NCI-H1092 treated with DMSO at 0.1 percent for 48 hours (cell line): Measurements from ENCODE around the gene CDCP1.

ENCODE experiments used
- DNase-seq: peaks from one replicate; lab custom pipeline; 2025; lab: John Stamatoyannopoulos, UW

CDCP1 gene

DNA sequence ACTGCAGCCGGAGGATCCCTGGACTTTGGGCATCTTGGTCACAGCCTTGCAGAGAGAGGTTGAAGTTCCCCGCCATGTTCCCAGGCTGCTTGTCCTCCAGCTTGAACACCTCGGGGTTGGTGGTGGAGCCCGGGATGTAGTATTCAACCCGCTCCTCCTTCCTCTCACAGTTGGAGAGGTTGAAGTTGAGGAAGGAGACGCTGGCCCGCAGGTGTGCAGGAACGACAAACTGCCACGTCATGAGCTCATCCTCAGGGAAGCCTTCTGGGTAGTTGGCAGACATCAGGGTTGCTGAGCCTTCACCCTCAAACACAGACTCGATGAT lies 35.7 kb downstream of the CDCP1 start:
- no peak for DNase-seq

DNA sequence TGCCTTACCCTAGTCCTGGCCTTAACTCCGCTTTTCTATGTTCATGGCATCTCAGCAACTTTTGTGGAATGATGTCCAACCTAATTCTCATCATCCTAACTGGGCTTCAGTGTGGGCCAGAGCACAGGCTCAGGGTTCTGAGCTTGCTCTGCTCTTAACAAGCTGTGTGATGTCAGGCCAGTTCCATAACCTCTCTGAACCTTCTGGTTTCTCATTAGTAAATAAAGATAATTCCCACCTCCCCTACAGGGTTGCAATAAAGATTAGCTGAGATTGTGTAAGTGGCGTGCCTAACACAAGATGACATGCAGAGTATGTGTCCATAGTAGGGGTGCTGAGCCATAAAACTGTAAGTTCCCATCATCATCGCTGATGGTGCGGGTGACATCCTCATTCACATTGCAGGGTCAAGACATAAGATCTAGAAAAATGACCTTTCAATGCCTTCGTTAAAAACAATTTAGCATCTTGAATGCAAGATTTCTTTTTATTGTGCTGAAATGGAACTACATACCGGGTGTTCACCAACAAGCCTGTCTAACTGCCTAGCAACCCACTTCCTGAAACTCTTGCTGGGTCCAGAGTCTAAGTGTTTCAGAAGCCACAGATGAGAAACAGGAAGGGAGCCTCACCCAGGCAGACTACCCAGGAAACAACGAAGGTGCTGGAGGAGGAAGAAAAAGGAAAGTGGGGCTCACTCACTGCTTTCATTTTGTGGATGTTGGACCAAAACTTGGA lies 36.2 kb downstream of the CDCP1 start:
- no peak for DNase-seq

DNA sequence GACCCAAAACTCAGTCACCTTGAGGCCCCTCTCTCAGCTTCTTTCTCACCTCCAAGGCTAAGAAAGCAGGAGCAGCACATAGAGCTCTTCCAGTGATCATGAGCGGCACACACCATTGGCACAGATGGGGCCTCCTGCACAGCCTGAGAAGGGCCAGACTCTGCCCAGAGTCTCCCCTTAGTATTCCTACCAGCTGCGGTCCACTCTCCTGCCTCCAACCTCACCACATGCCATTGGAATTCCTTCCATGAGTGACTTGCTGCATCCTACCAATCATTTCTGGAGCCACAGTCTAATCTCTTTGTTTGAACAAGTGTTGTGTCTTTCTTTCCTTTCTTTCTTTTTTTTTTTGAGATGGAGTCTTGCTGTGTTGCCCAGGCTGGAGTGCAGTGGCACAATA lies 39.3 kb downstream of the CDCP1 start:
- DNase-seq: no peak

DNA sequence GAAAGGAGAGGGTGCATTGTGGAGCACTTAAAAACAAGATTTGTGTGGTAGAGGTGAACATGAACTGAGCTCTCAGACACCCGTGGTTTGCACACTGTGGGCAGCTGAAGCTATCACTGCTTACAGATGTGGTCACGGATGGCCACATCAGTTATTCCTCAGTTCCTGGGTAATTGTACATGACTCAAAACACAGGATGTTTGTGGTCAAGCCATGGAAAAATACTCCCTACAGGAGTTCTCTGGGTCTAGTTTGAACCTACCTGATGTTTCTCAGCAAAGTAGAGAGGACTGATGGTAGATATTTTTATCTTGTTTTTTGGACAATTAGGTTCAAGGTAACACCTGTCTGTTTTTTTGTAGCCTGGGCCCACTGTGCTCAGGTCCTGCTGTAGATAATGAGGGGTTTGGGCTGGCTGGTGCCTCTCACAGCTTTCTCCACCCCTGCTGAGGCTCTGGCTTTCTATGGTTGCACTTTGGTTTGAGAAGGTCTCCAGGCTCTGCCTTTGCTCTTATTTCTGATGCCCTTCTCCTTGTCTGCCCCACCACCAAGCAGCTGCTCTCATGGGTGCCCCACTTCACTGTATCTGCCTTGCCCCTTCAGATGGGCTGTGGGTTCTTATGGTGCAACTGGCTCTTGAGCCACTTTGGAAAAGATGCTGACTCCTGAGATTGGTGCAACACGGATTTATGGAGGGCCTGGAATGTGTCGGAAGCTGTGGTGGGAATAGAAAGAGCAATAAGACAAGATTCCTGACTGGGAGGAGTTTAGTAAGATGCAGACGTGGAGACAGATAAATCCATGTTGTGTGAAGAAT lies 40.1 kb downstream of the CDCP1 start:
- no peak for DNase-seq

DNA sequence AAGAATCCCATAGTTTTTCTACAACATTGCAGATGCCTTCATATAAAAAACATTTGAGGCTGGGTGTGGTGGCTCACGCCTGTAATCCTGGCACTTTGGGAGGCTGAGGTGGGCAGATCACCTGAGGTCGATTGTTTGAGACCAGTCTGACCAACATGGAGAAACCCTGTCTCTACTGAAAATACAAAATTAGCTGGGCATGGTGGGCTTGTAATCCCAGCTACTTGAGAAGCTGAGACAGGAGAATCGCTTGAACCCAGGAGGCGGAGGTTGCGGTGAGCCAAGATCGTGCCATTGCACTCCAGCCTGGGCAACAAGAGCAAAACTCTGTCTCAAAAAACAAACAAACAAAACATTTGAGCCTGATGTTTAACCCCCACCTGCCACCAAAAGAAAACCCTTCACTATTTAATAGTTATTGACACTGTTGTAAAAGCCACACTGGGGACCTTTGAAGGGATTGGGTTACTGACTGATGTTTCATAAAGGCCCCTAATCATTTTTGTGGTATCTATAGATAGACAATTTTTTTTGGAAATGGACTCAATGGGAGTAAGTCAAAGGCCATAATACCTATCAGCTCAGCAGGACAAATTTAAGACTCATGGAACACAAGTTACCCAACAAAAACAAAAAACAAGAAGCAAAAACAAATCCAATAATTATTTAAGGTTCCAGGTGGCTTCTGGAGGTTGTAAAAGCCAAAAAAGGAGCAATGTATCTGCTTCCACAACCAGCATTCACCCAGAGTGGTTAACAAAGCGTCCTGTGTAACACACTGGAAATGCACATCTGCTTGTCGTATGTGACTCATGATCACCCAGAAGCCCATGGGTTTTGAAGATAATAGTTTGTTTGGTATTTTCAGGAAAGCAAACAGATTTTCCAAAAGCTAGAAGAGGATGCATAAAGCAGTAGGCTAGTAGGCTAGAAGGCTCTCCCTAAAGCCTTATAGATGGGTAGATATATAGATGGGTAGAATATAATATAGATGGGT lies 41.2 kb downstream of the CDCP1 start:
- no peak for DNase-seq

DNA sequence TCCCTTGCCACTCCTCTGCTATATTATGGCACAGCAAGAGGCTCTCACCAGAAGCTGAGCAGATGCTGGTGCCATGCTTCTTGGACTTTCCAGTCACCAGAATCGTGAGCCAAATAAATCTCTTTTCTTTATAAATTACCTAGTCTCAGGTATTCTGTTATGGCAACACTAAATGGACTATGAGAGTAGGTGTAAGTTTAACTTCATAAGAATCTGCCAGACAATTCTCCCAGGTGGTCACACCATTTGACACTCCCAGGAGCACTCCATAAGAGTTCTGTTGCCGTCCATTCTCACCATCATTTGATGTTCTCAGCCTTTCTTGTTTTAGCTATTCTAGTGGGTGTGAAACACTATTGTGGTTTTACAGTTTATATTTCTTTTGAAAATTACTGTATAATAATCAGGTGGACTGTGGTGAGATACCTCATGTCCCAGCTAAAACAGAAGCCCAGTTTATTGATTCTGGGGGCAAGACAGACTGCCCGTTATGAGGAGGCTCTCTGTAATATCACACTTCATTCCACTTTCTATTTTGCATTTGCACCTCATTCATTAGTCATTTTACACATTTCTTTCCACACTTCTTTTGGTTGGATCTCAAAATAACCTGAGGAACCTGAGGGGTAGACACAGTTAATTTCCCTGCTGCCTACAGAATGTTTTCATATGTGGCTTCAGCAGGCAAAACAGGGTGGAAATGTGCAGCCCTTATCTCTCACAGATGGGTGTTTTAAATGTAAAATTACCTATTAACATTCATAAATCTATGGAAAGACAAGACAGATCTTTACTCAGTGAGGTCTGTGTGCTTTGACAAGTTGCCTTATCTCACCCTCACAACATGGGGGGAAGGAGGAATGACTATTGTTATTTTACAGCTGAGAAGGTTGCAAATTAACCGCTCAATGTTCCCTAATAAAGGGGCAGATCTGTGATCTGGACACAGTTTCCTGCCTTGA lies 42.1 kb downstream of the CDCP1 start:
- DNase-seq: no peak

DNA sequence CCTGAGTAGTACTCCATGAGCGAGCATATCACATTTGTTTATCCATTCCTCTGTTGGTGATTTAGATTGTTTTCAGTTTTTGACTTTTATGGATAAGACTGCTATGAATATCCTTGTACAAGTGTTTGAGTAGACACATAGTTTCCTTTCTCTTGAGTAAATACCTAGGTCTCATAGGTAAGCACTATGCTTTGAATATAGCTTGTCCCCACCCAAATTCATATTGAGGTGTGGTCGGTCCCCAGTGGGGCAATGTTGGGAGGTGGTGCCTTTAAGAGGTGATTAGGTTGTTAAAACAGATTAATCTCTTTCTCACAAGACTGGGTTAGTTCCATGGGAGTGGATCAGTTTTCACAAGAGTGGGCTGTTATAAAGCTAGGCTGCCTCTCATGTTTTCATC lies 42.8 kb downstream of the CDCP1 start:
- no peak for DNase-seq

DNA sequence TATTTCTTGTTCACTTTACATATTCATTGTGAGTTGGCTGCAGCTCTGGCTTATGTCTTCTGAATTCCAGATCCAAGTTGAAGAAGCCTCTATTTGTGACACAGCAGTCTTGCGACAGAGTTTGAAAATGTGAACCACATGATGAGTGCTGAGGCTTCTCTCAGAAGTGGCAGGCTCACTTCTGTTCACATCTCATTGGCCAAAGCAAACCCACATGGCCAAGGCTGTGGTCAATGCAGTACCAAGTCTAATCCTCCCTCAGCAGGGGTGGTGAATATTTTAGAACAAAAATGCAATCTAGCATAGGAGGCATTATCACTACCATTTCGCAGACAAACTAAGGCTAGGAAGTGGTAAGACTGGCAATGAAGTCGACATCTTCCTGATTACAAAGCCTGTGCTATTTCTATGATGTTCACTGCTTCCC lies 45.2 kb downstream of the CDCP1 start:
- no peak for DNase-seq

DNA sequence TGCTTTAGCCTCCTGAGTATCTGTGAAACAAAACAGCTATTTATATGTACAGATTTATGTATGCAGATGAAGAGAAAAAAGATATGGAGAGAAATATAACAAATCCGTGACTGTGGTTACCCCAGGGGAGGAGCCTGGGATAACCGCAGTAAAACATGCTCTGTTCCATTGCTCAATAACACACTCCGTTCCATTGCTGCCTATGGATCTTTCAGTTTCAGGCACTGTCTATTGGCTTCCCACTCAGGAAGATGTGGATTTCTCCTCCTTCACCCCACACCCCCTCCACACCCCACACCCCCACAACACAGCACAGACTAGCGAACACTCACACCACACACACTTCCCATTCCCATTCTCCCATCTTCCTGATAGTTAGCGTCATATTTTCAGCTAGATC lies 47.9 kb downstream of the CDCP1 start:
- DNase-seq: no peak

DNA sequence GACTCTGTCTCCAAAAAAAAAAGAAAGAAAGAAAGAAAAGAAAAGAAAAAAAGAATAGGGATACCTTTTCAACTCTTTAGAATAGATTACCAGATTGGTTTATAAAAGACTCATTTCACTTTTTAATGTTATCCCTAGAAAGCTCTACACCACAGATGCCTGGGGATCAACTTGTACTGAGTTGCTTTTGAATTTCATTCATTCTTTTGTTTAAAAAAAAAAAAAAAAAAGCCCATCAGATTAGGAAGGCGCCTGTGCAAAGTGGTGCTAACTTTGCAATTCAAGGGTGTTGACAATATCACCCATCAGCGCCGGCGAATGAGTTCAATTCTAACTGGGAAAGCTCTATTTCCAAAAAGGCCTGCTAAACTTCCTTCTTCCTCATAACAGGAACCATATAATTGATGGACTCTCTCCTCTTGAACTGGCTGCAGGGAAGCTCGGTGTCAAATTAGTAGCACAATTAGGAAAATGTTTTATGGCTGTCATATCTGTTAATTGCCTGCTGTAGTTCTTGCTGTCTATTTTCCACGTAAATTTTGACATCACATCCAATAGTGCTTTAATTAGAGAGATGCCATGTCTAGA lies 48.8 kb downstream of the CDCP1 start:
- DNase-seq: no peak

DNA sequence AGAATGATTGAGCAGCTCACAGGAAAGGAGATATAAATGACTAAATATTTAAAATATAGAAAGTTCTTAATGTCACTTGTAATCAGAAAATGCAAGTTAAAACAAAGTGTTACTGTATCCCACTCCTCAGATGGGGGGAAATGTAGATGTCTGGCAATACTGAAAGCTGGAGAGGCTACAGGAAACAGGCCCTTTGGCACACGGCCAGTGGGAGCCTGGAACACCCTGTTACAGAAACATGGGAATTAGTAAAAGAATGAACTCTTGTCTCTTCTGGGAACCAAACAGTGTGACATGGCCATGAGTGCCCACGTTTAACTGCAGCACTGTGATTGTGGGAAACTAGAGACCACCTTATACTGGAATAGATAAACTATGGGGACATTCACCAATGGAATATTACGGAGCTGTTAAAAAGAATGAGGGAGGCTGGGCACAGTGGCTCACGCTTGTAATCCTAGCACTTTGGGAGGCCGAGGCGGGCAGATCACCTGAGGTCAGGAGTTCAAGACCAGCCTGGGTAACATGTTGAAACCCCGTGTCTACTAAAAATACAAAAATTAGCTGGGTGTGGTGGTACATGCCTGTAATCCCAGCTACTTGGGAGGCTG lies 50.2 kb downstream of the CDCP1 start:
- no peak for DNase-seq

DNA sequence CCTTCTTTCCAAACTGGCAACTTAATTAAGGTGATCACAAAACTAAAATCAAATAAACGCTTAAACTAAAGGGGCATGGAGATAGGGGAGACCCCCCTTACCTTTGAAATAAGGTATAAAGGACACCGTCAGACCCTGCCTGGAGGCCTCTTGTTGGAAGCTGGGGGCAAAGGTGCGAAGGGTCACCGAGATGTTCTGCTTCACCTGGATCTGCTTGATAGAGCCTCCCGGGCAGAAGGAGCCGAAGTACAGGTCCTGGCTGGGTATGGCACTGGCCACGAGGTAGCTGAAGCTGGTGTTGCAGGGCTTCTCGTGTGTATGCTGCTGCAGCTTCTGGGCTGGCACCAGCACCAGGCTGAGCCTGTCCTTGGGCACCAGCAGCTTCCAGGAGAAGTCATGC lies 53.0 kb downstream of the CDCP1 start:
- DNase-seq: no peak

DNA sequence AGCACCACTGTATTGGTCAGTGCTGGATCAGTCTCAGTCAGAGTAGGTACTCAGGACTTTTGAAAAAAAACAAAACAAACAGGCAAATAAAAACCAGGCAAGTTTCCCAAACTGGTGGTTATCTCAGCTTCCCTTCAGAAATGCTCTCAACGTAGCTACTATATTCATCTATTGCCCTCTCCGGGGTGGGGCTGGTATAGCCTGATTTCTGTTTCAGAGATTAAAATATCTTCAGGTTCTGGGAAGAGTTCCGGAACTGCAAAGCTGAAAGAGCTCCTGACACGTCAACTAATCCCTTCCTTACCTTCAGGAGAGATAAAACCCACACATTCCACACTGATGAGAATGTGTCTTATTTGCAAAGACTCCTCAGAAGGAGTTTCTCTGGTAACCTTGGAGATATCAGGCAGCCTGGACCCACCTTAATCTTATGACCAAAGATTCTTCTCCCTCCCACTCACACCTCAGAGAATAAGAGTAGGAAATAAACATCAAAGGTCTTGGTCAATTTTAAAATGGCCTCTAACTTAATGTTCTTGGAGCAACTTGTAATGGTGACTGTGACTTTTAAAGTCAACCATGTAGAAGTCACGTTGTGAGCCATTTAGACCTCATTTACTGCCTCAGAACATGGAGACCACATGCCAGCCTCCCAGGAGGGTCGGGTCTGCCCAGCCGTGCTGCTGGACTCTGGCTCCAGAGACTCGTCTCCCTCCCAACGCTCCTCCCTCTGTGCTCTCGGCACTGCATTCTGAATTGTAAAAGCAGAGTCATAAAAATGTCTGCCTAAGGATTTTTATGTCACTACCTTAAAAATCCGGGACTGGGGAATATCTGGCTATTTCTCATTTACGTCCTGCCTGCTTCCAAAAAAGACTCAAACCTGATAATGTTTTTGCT lies 53.8 kb downstream of the CDCP1 start:
- DNase-seq: no peak

DNA sequence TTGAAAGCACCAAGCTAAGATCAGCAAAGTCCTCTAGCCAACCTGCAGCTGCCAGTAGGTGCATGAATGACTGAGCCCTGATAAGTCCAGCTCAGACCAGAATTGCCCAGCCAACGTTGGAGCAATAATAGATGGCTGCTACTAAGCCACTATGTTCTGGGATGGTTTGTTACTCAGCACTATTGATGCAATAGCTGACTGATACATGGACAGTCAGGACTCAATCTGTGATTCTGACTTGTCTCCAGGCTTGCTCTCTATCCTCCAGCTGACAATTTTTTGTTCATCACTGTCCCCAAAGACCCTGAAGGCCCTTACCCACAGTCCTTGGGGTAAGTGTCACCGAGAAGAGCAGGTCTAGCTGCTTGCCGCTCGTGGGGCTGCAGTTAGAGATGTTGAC lies 55.3 kb downstream of the CDCP1 start:
- DNase-seq: no peak

DNA sequence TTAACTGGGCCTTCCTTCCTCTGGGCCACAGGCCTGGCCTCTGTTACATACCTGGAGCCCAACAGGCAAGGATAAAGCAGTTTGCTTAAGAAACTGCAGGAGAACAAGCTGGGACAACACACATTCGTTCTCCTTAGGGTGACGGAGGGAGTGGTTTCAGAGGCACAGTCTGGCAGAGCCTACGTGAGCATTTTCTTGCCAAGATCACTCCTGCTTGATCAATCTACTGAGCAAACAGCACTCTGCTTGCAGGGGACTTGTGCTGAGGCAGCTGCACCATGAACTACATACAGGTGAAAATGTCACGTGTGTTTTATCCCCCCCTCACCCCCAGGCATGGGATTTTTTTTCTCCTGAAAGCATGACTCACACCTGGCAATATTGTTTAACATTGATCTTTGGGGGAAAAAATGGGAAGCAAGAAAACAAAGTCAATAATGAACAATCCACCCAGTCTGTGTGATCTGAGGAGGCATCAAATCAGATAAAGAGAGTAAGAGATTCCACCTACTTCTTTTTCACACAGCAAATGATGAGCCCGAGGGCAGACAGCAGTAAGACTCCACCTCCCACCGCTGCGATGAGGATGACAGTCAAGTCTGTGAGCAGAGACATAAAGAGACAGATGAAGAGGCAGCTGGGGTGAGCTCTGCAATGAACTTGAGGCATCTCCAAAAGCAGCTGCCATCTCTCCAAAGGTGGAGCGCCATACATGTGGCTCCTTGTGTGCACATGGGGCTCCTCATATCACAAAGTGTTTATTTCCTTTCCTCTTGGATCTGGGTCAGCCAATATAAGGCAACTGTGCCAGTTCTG lies 57.4 kb downstream of the CDCP1 start:
- DNase-seq: no peak

DNA sequence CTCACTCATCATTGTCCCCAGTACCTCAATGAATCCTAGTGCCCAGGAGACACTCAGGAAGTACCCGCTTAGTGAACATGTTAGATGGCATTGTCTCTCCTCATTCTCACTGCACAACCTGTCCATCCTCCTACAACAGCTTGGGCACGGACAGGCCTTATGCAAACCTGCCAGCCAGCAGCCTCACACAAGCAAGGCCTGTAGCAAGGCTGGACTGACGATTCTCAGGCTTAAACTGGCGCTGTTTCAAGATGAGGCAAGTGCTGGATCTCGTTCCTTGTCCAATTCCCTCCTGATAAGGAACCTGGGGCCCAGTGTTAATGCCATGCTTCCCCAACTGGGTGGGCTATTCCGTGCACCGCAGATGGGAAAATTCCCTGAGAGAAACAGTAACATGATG lies 59.0 kb downstream of the CDCP1 start:
- DNase-seq: no peak

DNA sequence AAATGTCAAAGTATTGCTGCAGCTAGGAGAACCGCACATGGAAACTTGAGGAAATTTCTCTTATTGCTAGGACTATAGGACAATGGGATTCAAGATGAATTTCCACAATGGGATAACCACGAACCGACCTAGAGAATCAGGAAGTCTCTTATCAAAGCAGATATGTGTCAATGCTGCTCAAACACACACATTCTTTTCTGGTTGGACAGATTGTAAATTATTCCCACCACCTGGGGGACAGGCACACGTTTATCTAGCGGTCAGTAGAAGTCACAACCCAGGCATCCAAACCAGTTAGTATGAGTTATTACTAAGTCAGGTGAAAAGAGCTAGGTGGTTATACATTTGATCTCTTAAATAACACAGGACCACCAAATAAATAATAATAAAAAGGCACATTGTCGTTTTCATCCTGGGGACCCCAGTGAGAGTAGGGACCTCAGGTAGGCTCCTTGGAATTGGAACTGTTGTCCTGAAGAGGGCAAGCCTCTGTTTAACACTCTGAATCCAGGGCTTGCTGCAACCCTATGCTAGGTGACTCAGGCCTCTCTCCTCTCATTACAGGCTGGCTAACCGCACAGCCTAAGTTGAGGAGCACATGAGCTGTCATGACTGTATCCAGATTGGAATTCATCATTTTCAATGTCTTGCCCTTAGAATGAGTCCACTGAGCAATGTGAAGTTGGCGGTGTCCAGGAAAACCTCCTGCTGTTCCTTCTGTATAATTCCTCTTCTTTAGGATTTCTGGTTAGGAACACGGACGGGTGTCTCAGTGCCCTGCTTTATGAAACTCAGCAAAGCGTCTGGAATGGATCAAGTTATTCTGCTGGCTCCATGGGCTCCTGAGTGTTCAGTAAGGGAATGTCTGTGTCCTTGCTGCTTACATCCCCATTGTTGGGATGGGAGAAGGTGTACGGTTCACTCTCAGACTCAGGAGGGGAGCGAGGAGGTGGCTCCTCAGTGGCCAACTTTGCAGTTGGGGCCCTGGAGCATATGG lies 61.1 kb downstream of the CDCP1 start:
- DNase-seq: no peak
